Tongue (tissue), 2 donors: ENCODE results near the gene TBC1D1. TPM values are rescaled to one million over a fixed set of nuclear protein-coding genes. Genes with fewer than 3 reads are reported as not detected.
"Not testable (repeated sequence)": the region's sequence is repeated elsewhere in the genome, so short reads cannot be mapped to it uniquely, and the experiment has no call there.

Experiments used
- DNase-seq: peaks from one replicate; pipeline ENCODE4 v3.0.0-alpha.2; 2015
- total RNA-seq: library from RNA; depleted of rRNA; stranded (reverse); fragments of >200 nt; gene quantifications from one replicate; pipeline ENCODE4 v1.2.3, GENCODE V29; 2014

TBC1D1 gene
- total RNA-seq, 1 donor from 2014 or later = 90.2 TPM

GRCh38 chr4:38016698-38017097 is 125.8 kb downstream of the TBC1D1 start:
- no peak for DNase-seq

GRCh38 chr4:38017609-38018008 is 126.7 kb downstream of the TBC1D1 start:
- no peak for DNase-seq

- no peak for DNase-seq
Observed at GRCh38 chr4:38020386-38020785, 129.5 kb downstream of the TBC1D1 start.

- not testable (repeated sequence) for DNase-seq
Observed at GRCh38 chr4:38020961-38021360, 130.1 kb downstream of the TBC1D1 start.

- no peak for DNase-seq
Observed at GRCh38 chr4:38021751-38022150, 130.9 kb downstream of the TBC1D1 start.

- peak; percentile 36 for DNase-seq
Observed at GRCh38 chr4:38023347-38024205, 132.7 kb downstream of the TBC1D1 start.

GRCh38 chr4:38024206-38024509 is 133.3 kb downstream of the TBC1D1 start:
- DNase-seq = no peak

GRCh38 chr4:38025665-38026064 is 134.8 kb downstream of the TBC1D1 start:
- DNase-seq = no peak

- no peak for DNase-seq
Observed at GRCh38 chr4:38026158-38026740, 135.4 kb downstream of the TBC1D1 start.

- no peak for DNase-seq
Observed at GRCh38 chr4:38030023-38030422, 139.1 kb downstream of the TBC1D1 start.

GRCh38 chr4:38034986-38035882 is 144.3 kb downstream of the TBC1D1 start:
- peak; percentile 87 for DNase-seq

- no peak for DNase-seq
Observed at GRCh38 chr4:38036548-38036947, 145.7 kb downstream of the TBC1D1 start.

- no peak for DNase-seq
Observed at GRCh38 chr4:38037612-38038011, 146.7 kb downstream of the TBC1D1 start.

- DNase-seq = no peak
Observed at GRCh38 chr4:38040619-38041018, 149.7 kb downstream of the TBC1D1 start.

GRCh38 chr4:38044060-38044459 is 153.2 kb downstream of the TBC1D1 start:
- DNase-seq = no peak

- no peak for DNase-seq
Observed at GRCh38 chr4:38045289-38045988, 154.6 kb downstream of the TBC1D1 start.

- DNase-seq = no peak
Observed at GRCh38 chr4:38046727-38047489, 156.0 kb downstream of the TBC1D1 start.

GRCh38 chr4:38049545-38050170 is 158.8 kb downstream of the TBC1D1 start:
- no peak for DNase-seq

- DNase-seq = no peak
Observed at GRCh38 chr4:38050560-38051350, 159.9 kb downstream of the TBC1D1 start.

- no peak for DNase-seq
Observed at GRCh38 chr4:38055566-38055965, 164.7 kb downstream of the TBC1D1 start.
